Natural killer cell (primary cell): Measurements from ENCODE around the gene CTRB2. TPM values are rescaled to one million over a fixed set of nuclear protein-coding genes. Genes with fewer than 3 reads are reported as not detected.
"Not testable (repeated sequence)": the region's sequence is repeated elsewhere in the genome, so short reads cannot be mapped to it uniquely, and the experiment has no call there.

ENCODE experiments used
- ATAC-seq, 3 donors: fragments of 150-1000 bp in 2 of 3; fragments of 200-7000 bp in 1 of 3; cut with Tn5 transposase; 1 replicate in 1 of 3; 2 replicates in 2 of 3; pipeline ENCODE4 v1.10.0; 2021; ENCODE audit warnings: mild to moderate bottlenecking in 2 of 3, moderate library complexity in 2 of 3
- DNase-seq, 2 donors: peaks; one replicate each; pipeline versions ENCODE4 v3.0.0 to v3.0.0-alpha.2; 2013 to 2021; ENCODE audit warnings: mixed read lengths in 1 of 2
- H3K27ac ChIP-seq: one replicate; pipeline ENCODE4 v1.5.1; 2013; ENCODE audit warnings: mild to moderate bottlenecking, low read length
- H3K27me3 ChIP-seq: one replicate; pipeline ENCODE4 v1.6.1; 2013; ENCODE audit warnings: low read length; ENCODE audit not compliant: control insufficient read depth, insufficient read depth
- H3K36me3 ChIP-seq: one replicate; pipeline ENCODE4 v1.6.1; 2013; ENCODE audit warnings: low read length; ENCODE audit not compliant: control insufficient read depth, insufficient read depth
- H3K4me1 ChIP-seq: one replicate; pipeline ENCODE4 v1.6.1; 2013; ENCODE audit warnings: low read length; ENCODE audit not compliant: control insufficient read depth, insufficient read depth
- H3K4me3 ChIP-seq: one replicate; pipeline ENCODE4 v1.5.1; 2013; ENCODE audit warnings: low read length
- H3K9me3 ChIP-seq: one replicate; pipeline ENCODE4 v1.6.1; 2013; ENCODE audit warnings: low read length; ENCODE audit not compliant: control insufficient read depth, insufficient read depth
- H3K27ac Mint-ChIP-seq, 2 donors: one replicate each; pipeline ENCODE4 v1.8.0; 2022; ENCODE audit warnings: mild to moderate bottlenecking in 2 of 2, mixed read lengths in 2 of 2, moderate library complexity in 1 of 2
- H3K27me3 Mint-ChIP-seq, 2 donors: one replicate each; pipeline ENCODE4 v1.8.0; 2022; ENCODE audit warnings: low read depth in 2 of 2, mixed read lengths in 2 of 2
- H3K36me3 Mint-ChIP-seq: one replicate; pipeline ENCODE4 v1.8.0; 2022; ENCODE audit warnings: mixed read lengths
- H3K4me1 Mint-ChIP-seq, 2 donors: one replicate each; pipeline ENCODE4 v1.8.0; 2022; ENCODE audit warnings: mixed read lengths in 2 of 2
- H3K4me3 Mint-ChIP-seq: one replicate; pipeline ENCODE4 v1.8.0; 2022; ENCODE audit warnings: mild to moderate bottlenecking, moderate library complexity, mixed read lengths
- H3K9me3 Mint-ChIP-seq, 2 donors: one replicate each; pipeline ENCODE4 v1.8.0; 2022; ENCODE audit warnings: mixed read lengths in 2 of 2
- WGBS: methylation state at CpG from one replicate; pipeline ENCODE4 v1.1.7; 2013; ENCODE audit warnings: missing lambda C conversion rate; ENCODE audit not compliant: insufficient coverage; 5-methylcytosine and 5-hydroxymethylcytosine counted together
- intact Hi-C: fragments of 100-400 bp; cut with micrococcal nuclease; formaldehyde crosslinking; loops from one replicate; pipeline ENCODE4 v1.14.2; 2022
- total RNA-seq, 4 donors: library from RNA; stranded (reverse); fragments of 120-200 nt in 1 of 4; gene quantifications; one replicate each; pipeline versions ENCODE4 v1.2.3 to v1.2.4, GENCODE V29; 2013 to 2022
- TF ChIP-seq, protein P1 (sequence below): fragments of 200-600 bp; IDR thresholded peaks from one replicate; pipeline ENCODE4 v1.8.0; 2022; ENCODE audit warnings: antibody characterized with exemption

Gene CTRB2
- total RNA-seq, 3 donors from 2014 or later (not counting 1 experiment from before 2014, with no cell fraction given): not detected

DNA sequence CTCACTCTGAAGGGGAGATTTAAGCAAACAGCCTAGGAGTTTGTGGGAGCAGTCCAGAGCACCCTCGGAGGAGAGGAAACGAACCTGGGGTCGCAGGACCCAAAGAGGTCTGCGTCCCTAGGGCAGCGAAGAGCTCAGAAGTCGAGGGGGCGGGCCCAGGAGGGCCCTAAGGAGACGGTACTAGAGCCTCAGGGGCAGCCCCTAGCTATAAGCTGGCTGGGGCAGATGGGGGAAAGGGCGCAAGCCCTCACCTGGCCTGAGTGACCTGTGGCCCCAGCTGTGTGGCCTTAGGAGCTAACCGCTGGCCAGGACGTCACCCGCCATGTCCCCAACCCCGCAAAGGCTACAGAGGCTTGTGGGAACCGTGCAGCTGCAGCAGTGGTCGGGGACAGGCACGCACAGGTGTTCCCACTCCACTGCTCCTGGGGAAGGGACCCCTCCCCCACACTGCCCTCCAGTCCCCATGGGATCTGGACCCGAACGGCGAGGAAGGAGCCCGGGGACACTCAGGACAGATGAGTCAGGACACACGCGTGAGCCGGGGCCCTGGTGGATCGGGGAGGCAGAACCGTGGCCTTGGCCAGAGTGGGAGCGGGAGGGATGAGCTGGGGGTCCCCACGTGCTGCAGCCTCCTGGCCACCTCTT is 2.0 kb upstream of the CTRB2 start:
- no peaks in the 10 kb centered on the region for H3K4me1 Mint-ChIP-seq
- no peaks in the 10 kb centered on the region for H3K36me3 ChIP-seq
- no peaks in the 10 kb centered on the region for H3K27me3 ChIP-seq
- H3K27me3 Mint-ChIP-seq: peaks cover 2 to 6% of the 10 kb centered on the region in 2 donors
- TF ChIP-seq, protein P1, sequence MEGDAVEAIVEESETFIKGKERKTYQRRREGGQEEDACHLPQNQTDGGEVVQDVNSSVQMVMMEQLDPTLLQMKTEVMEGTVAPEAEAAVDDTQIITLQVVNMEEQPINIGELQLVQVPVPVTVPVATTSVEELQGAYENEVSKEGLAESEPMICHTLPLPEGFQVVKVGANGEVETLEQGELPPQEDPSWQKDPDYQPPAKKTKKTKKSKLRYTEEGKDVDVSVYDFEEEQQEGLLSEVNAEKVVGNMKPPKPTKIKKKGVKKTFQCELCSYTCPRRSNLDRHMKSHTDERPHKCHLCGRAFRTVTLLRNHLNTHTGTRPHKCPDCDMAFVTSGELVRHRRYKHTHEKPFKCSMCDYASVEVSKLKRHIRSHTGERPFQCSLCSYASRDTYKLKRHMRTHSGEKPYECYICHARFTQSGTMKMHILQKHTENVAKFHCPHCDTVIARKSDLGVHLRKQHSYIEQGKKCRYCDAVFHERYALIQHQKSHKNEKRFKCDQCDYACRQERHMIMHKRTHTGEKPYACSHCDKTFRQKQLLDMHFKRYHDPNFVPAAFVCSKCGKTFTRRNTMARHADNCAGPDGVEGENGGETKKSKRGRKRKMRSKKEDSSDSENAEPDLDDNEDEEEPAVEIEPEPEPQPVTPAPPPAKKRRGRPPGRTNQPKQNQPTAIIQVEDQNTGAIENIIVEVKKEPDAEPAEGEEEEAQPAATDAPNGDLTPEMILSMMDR: no peak
- no peaks in the 10 kb centered on the region for H3K4me1 ChIP-seq
- WGBS: 85% methylated on average over 27 of the region's 27 CpGs
- ATAC-seq (peak in 1 of 3 donors; percentile 4), DNase-seq (no peak)
- H3K9me3 Mint-ChIP-seq: no peaks in the 10 kb centered on the region
- no peak overlapping the region for H3K4me3 ChIP-seq
- no peak overlapping the region for H3K27ac ChIP-seq
- intact Hi-C loops: no loop called here
- H3K36me3 Mint-ChIP-seq: no peaks in the 10 kb centered on the region
- H3K9me3 ChIP-seq: no peaks in the 10 kb centered on the region
- H3K4me3 Mint-ChIP-seq: no peak overlapping the region
- H3K27ac Mint-ChIP-seq: no peak overlapping the region

DNA sequence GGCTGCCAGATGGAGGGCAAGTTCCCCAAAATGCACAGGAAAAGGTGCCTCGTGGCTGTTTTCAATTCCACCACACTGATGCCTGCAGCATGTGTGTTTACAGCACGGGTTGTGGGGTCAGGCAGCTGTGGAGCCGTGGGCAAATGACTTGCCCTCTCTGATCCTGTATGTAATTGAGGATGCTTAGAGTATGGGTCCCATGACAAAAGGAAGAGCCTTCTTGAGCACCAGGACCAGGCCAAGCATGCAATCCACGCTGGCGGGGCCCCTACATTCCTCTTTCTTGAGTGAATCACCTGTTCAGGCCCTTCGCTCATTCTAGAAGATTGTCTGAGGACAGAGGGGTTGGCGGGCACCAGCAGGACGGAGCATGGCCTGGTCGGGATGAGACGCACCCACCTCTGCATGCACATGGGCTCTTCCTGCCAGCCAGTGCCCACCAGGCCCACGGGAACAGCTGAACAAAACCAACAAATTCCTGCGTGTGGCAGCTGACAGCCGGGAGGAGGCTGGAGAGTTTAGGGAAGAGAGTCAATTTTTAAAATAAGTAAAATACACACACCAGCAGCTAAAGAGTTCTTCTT is 1.4 kb upstream of the CTRB2 start:
- H3K36me3 Mint-ChIP-seq: no peaks in the 10 kb centered on the region
- H3K36me3 ChIP-seq: no peaks in the 10 kb centered on the region
- TF ChIP-seq, protein P1: no peak
- H3K4me1 Mint-ChIP-seq: no peaks in the 10 kb centered on the region
- no peaks in the 10 kb centered on the region for H3K27me3 ChIP-seq
- ATAC-seq: no peak
- 77% methylated on average over 11 of the region's 13 CpGs for WGBS
- H3K4me3 Mint-ChIP-seq: no peak overlapping the region
- H3K27ac Mint-ChIP-seq: no peak overlapping the region
- intact Hi-C loops: no loop called here
- no peaks in the 10 kb centered on the region for H3K4me1 ChIP-seq
- peaks cover 2 to 6% of the 10 kb centered on the region in 2 donors for H3K27me3 Mint-ChIP-seq
- no peaks in the 10 kb centered on the region for H3K9me3 ChIP-seq
- no peaks in the 10 kb centered on the region for H3K9me3 Mint-ChIP-seq
- DNase-seq: no peak
- H3K4me3 ChIP-seq: no peak overlapping the region
- H3K27ac ChIP-seq: no peak overlapping the region

DNA sequence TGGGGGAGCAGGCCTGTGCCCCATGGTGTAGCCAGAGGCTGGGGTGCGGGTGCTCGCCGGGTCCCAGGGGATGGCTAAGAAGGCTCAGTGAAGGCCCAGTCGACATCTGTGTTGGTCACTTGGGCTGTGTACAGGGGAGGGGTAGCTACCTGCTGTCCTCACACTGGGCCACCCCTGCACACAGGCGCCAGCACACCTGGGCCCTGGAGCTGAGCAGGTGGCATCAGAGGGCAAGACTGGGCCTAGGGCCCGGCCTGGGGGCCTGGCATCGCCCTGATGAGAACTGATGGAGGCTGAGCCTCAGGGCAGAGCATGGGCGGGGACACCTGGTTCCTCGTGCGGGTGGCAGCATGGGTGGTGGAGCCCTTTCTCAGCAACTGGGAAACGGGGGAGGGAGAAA is 870 bp upstream of the CTRB2 start:
- H3K4me1 ChIP-seq: no peaks in the 10 kb centered on the region
- Mint-ChIP-seq H3K27me3 (peaks cover 2 to 6% of the 10 kb centered on the region in 2 donors), H3K4me3 (no peak overlapping the region), H3K4me1 (no peaks in the 10 kb centered on the region), H3K9me3 (no peaks in the 10 kb centered on the region), H3K27ac (no peak overlapping the region), H3K36me3 (no peaks in the 10 kb centered on the region)
- no peak overlapping the region for H3K27ac ChIP-seq
- H3K4me3 ChIP-seq: no peak overlapping the region
- 76% methylated on average over 11 of the region's 11 CpGs for WGBS
- H3K36me3 ChIP-seq: no peaks in the 10 kb centered on the region
- H3K27me3 ChIP-seq: no peaks in the 10 kb centered on the region
- TF ChIP-seq, protein P1: no peak
- intact Hi-C loops: loop anchor here (2.0 kb wide), 1 partner anchor 17 kb away; no protein-coding TSS in a partner anchor
- no peak for DNase-seq
- no peak for ATAC-seq
- no peaks in the 10 kb centered on the region for H3K9me3 ChIP-seq

DNA sequence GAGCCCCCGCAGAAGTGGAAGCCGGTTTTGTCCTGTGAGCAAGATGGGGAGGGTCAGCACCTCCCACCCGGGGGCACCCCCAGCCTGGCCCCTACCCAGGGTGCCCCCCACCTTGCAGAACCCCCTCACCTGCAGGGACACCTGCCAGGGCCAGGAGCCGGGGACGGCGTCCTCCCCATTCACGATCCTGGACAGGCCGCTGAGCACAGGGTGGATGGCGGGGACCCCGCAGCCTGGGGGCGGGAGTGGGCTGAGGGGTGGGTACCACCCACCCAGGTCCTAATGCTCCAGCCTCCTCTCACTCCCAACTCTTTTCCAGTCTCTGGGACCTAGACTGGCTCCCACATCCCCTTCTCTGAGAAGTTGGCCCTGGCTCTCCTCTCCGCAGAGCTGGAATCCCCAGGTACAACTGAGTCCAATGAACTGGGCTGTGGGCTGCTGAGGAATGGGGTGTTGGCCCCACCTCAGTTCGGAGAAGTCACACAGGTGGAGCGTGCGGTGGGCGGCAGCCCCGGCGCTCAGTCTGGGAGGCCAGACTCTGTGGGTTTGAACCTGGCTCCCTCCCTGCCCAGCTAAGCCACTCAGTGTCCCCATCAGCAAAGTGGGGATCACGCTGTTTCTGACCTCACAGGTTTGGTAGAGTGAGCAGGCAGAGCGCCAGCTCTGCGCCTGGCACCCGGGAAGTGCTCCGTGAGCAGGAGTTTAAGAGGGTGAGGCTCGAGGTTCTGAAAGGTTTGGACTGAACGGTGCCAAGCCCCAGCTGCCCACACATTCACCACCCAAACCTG is 806 bp downstream of the CTRB2 start:
- intact Hi-C loops: loop anchor here (2.0 kb wide), 1 partner anchor 19 kb away; no protein-coding TSS in a partner anchor
- H3K4me3 Mint-ChIP-seq: not testable (repeated sequence)

DNA sequence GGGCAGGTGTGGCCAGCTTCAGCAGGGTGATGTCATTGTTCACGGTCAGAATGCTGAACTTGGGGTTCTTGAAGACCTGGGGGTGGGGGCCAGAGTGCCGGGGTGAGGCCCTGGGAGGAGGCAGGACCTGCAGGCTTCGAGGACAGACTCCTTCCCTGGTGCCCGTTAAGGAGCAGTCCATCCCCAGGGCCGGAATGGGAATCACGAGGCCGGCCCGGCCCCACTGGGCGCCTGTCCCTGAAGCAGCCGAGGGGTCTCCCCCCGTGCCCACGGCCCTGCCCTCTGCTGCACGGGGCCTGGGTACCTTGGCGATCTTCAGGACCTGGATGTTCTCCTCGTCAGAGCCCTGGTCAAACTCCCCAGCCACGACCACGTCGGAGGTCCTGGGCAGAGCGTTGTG is 1.5 kb downstream of the CTRB2 start:
- H3K4me3 Mint-ChIP-seq, H3K27ac ChIP-seq, H3K27me3 ChIP-seq, DNase-seq, H3K4me1 ChIP-seq, H3K36me3 ChIP-seq, H3K4me3 ChIP-seq, H3K36me3 Mint-ChIP-seq, H3K9me3 ChIP-seq, ATAC-seq, H3K27ac Mint-ChIP-seq, H3K4me1 Mint-ChIP-seq, H3K9me3 Mint-ChIP-seq, intact Hi-C loops: not testable (repeated sequence)
- WGBS: no CpG with 5 or more reads among the region's 19 CpGs
- H3K27me3 Mint-ChIP-seq: peaks cover 5 to 14% of the 10 kb centered on the region in 2 donors

More for the DNA sequence above, 806 bp downstream of the CTRB2 start:
- WGBS: 83% methylated on average over 19 of the region's 25 CpGs
- ATAC-seq, H3K27ac Mint-ChIP-seq, H3K4me3 ChIP-seq, H3K9me3 Mint-ChIP-seq, H3K9me3 ChIP-seq, H3K27me3 ChIP-seq, H3K4me1 Mint-ChIP-seq, DNase-seq, H3K36me3 ChIP-seq, H3K4me1 ChIP-seq, H3K27me3 Mint-ChIP-seq, H3K27ac ChIP-seq, H3K36me3 Mint-ChIP-seq: not testable (repeated sequence)
